Measurements from ENCODE around the gene CNNM1. TPM values are rescaled to one million over a fixed set of nuclear protein-coding genes. Genes with fewer than 3 reads are reported as not detected.

CNNM1 gene
- total RNA-seq, 1 donor from 2014 or later, result 0.08 TPM

DNA sequence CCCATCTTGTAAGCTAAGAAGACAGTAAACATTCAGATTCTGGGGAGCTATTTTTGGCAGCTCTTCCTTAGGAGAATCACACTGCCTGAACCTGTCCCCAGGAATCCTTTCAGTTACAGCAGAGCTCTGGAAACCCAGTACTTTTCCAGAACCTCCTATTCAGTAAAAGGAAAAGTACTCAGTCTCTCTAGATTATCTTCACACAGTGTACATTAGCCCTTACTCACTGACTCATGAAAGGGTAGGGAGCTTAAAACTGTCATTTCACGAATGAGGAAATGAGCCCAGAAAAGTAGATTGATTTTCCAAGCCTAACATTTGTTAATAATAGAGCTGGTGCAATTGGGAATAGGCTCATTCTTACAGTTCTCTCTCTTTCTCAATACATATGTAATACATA, 3.9 kb upstream of the CNNM1 start:
- Mint-ChIP-seq H3K4me3 (ENCODE audit: unreplicated experiment) (no peak overlapping the region), H3K27ac (ENCODE audit: unreplicated experiment) (no peak overlapping the region), H3K9me3 (ENCODE audit: unreplicated experiment) (no peaks in the 10 kb centered on the region), H3K4me1 (ENCODE audit: unreplicated experiment) (peaks cover 3% of the 10 kb centered on the region), H3K36me3 (ENCODE audit: low read depth, unreplicated experiment) (peaks cover 3% of the 10 kb centered on the region), H3K27me3 (ENCODE audit: unreplicated experiment) (peaks cover 5% of the 10 kb centered on the region)
- TF ChIP-seq, protein P1, sequence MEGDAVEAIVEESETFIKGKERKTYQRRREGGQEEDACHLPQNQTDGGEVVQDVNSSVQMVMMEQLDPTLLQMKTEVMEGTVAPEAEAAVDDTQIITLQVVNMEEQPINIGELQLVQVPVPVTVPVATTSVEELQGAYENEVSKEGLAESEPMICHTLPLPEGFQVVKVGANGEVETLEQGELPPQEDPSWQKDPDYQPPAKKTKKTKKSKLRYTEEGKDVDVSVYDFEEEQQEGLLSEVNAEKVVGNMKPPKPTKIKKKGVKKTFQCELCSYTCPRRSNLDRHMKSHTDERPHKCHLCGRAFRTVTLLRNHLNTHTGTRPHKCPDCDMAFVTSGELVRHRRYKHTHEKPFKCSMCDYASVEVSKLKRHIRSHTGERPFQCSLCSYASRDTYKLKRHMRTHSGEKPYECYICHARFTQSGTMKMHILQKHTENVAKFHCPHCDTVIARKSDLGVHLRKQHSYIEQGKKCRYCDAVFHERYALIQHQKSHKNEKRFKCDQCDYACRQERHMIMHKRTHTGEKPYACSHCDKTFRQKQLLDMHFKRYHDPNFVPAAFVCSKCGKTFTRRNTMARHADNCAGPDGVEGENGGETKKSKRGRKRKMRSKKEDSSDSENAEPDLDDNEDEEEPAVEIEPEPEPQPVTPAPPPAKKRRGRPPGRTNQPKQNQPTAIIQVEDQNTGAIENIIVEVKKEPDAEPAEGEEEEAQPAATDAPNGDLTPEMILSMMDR (IDR thresholded peaks at IDR 0.05; ENCODE audit: unreplicated experiment), result no peak
- no peak for DNase-seq (ENCODE audit: low spot score)

DNA sequence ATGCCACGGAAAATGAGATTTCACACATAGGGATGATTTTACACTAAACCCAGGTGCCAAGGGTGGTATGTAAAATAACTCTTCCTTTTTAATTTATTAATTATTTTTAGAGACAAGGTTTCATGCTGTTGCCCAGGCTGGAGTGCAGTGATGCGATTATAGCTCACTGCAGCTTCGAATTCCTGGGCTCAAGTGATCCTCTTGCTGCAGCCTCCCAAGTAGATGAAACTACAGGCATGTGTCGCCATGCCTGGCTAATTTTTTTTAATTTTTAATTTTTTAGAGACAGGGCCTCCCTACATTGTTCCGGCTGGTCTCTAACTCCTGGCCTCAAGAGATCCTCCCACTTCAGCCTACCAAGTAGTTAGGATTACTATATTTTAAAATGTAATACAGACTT, 2.3 kb upstream of the CNNM1 start:
- H3K27me3 Mint-ChIP-seq (ENCODE audit: unreplicated experiment), result peaks cover 16% of the 10 kb centered on the region
- TF ChIP-seq, protein P1 (IDR thresholded peaks at IDR 0.05; ENCODE audit: unreplicated experiment), result no peak
- peaks cover 7% of the 10 kb centered on the region for H3K36me3 Mint-ChIP-seq (ENCODE audit: low read depth, unreplicated experiment)
- peaks cover 3% of the 10 kb centered on the region for H3K4me1 Mint-ChIP-seq (ENCODE audit: unreplicated experiment)
- DNase-seq (ENCODE audit: low spot score), result no peak
- H3K9me3 Mint-ChIP-seq (ENCODE audit: unreplicated experiment), result no peaks in the 10 kb centered on the region
- no peak overlapping the region for H3K4me3 Mint-ChIP-seq (ENCODE audit: unreplicated experiment)
- H3K27ac Mint-ChIP-seq (ENCODE audit: unreplicated experiment), result no peak overlapping the region

DNA sequence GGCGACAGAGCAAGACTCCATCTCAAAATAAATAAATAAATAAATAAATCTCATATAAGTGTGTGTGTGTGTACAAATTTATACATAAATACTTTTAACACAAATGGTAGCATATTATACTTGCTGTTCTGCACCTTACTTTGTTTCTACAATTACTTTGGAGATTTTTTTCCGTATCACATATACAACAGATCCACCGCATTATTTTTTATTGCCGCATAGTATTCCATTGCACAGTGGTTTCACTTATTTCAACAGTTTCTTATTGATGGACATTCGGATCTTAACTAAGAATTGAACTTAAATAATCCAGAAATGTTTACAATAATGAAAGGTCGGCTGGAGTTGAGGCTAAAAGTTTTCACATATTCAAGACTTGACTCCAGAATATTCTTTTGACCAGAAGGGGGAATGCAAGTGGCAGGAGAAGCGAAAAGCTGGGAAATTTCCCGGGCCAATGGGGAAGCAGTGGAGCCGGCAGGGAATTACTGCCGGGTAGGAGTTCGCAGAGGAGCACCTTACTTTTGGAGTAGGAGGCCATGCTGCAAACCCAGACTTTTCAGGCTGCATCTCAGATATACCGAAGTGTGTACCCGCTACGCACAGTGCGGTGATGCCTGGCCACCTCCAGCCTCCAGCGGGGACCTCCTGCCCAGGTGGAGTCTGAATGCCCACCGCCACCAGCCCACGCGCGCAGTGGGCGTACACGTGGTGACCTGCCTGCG, 415 bp upstream of the CNNM1 start:
- TF ChIP-seq, protein P1 (IDR thresholded peaks at IDR 0.05; ENCODE audit: unreplicated experiment), result no peak
- no peak overlapping the region for H3K27ac Mint-ChIP-seq (ENCODE audit: unreplicated experiment)
- peak overlapping the region; percentile 86 for H3K4me3 Mint-ChIP-seq (ENCODE audit: unreplicated experiment)
- peaks cover 7% of the 10 kb centered on the region for H3K36me3 Mint-ChIP-seq (ENCODE audit: low read depth, unreplicated experiment)
- no peaks in the 10 kb centered on the region for H3K9me3 Mint-ChIP-seq (ENCODE audit: unreplicated experiment)
- peaks cover 18% of the 10 kb centered on the region for H3K27me3 Mint-ChIP-seq (ENCODE audit: unreplicated experiment)
- DNase-seq (ENCODE audit: low spot score), result peak; percentile 6
- H3K4me1 Mint-ChIP-seq (ENCODE audit: unreplicated experiment), result peaks cover 3% of the 10 kb centered on the region

DNA sequence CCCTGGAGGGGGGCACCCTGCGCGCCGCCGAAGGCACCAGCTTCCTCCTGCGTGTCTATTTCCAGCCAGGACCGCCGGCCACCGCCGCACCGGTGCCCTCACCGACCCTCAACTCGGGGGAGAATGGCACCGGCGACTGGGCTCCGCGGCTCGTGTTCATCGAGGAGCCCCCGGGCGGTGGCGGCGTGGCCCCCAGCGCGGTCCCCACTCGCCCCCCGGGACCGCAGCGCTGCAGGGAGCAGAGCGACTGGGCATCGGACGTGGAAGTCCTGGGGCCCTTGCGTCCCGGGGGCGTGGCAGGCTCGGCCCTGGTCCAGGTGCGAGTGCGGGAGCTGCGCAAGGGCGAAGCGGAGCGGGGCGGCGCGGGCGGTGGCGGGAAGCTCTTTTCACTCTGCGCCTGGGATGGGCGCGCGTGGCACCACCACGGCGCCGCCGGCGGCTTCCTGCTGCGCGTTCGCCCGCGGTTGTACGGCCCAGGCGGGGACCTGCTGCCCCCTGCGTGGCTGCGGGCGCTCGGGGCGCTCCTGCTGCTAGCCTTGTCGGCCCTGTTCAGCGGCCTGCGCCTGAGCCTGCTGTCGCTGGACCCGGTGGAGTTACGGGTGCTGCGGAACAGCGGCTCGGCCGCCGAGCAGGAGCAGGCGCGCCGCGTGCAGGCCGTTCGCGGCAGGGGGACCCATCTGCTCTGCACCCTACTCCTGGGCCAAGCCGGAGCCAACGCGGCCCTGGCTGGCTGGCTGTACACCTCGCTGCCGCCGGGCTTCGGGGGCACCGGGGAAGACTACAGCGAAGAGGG, 594 bp downstream of the CNNM1 start:
- Mint-ChIP-seq H3K4me1 (ENCODE audit: unreplicated experiment) (peaks cover 3% of the 10 kb centered on the region), H3K27ac (ENCODE audit: unreplicated experiment) (no peak overlapping the region), H3K9me3 (ENCODE audit: unreplicated experiment) (no peaks in the 10 kb centered on the region), H3K4me3 (ENCODE audit: unreplicated experiment) (peak overlapping the region; percentile 25), H3K27me3 (ENCODE audit: unreplicated experiment) (peaks cover 18% of the 10 kb centered on the region), H3K36me3 (ENCODE audit: low read depth, unreplicated experiment) (peaks cover 7% of the 10 kb centered on the region)
- DNase-seq (ENCODE audit: low spot score), result peak; percentile 43
- TF ChIP-seq, protein P1 (IDR thresholded peaks at IDR 0.05; ENCODE audit: unreplicated experiment), result no peak

Data from endothelial cell (in vitro differentiated cells).